Glutamatergic neuron (in vitro differentiated cells): Measurements from ENCODE around the gene KRT36. TPM values are rescaled to one million over a fixed set of nuclear protein-coding genes. Genes with fewer than 3 reads are reported as not detected.

Experiments
- DNase-seq: peaks from one replicate; pipeline ENCODE4 v3.0.0; 2022
- H3K27ac Mint-ChIP-seq: one replicate; pipeline ENCODE4 v1.8.0; 2020; ENCODE audit warnings: mild to moderate bottlenecking, mixed read lengths, inconsistent platforms; ENCODE audit not compliant: unreplicated experiment
- H3K27me3 Mint-ChIP-seq: one replicate; pipeline ENCODE4 v1.8.0; 2020; ENCODE audit warnings: mild to moderate bottlenecking, moderate library complexity, mixed read lengths, inconsistent platforms; ENCODE audit not compliant: unreplicated experiment
- H3K36me3 Mint-ChIP-seq: one replicate; pipeline ENCODE4 v1.8.0; 2020; ENCODE audit warnings: mild to moderate bottlenecking, mixed read lengths, inconsistent platforms; ENCODE audit not compliant: unreplicated experiment
- H3K4me1 Mint-ChIP-seq: one replicate; pipeline ENCODE4 v1.8.0; 2020; ENCODE audit warnings: mild to moderate bottlenecking, low read depth, mixed read lengths, inconsistent platforms; ENCODE audit not compliant: unreplicated experiment
- H3K4me3 Mint-ChIP-seq: one replicate; pipeline ENCODE4 v1.8.0; 2020; ENCODE audit warnings: mild to moderate bottlenecking, mixed read lengths, inconsistent platforms; ENCODE audit not compliant: unreplicated experiment
- H3K9me3 Mint-ChIP-seq: one replicate; pipeline ENCODE4 v1.8.0; 2020; ENCODE audit warnings: mild to moderate bottlenecking, moderate library complexity, mixed read lengths, inconsistent platforms; ENCODE audit not compliant: unreplicated experiment
- total RNA-seq: library from RNA; stranded (reverse); fragmentation: NEBNext Ultra II Directional; extraction: Animal tissue kit (Norgen Biotek cat#: 25700); gene quantifications from one replicate; pipeline ENCODE4 v1.2.1, GENCODE V29; 2021; ENCODE audit not compliant: unreplicated experiment
- TF ChIP-seq, protein P1 (sequence below): fragments of 200-600 bp; sonication (generic); IDR thresholded peaks from one replicate; pipeline ENCODE4 v1.5.0; 2021; ENCODE audit not compliant: partially characterized antibody, unreplicated experiment

The KRT36 gene
- total RNA-seq, 1 donor from 2014 or later: not detected

DNA sequence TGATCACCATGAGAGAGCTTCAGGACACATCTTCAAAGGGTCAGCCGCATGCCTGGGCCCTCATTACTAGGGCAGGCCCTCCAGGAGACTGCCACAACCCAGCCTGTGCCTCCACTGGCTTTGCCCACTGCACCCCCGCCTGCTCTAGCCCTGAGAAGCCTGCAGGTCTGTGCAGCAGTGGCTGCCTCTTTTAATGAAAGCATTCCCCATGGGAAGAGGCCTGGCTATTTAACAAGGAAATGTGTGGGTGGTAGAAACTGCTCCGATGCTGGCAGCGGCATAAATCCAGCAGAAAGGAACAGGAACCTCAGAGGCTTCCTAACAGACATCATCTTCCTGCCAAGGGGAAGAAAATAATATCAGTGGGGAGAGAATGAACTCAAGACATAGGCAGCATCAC lies 22.1 kb downstream of the KRT36 start:
- H3K27ac Mint-ChIP-seq: no peak overlapping the region
- no peaks in the 10 kb centered on the region for H3K27me3 Mint-ChIP-seq
- peaks cover 3% of the 10 kb centered on the region for H3K9me3 Mint-ChIP-seq
- H3K36me3 Mint-ChIP-seq: peaks cover 12% of the 10 kb centered on the region
- no peak for DNase-seq
- TF ChIP-seq, protein P1, sequence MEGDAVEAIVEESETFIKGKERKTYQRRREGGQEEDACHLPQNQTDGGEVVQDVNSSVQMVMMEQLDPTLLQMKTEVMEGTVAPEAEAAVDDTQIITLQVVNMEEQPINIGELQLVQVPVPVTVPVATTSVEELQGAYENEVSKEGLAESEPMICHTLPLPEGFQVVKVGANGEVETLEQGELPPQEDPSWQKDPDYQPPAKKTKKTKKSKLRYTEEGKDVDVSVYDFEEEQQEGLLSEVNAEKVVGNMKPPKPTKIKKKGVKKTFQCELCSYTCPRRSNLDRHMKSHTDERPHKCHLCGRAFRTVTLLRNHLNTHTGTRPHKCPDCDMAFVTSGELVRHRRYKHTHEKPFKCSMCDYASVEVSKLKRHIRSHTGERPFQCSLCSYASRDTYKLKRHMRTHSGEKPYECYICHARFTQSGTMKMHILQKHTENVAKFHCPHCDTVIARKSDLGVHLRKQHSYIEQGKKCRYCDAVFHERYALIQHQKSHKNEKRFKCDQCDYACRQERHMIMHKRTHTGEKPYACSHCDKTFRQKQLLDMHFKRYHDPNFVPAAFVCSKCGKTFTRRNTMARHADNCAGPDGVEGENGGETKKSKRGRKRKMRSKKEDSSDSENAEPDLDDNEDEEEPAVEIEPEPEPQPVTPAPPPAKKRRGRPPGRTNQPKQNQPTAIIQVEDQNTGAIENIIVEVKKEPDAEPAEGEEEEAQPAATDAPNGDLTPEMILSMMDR: no peak
- H3K4me1 Mint-ChIP-seq: no peaks in the 10 kb centered on the region
- no peak overlapping the region for H3K4me3 Mint-ChIP-seq

DNA sequence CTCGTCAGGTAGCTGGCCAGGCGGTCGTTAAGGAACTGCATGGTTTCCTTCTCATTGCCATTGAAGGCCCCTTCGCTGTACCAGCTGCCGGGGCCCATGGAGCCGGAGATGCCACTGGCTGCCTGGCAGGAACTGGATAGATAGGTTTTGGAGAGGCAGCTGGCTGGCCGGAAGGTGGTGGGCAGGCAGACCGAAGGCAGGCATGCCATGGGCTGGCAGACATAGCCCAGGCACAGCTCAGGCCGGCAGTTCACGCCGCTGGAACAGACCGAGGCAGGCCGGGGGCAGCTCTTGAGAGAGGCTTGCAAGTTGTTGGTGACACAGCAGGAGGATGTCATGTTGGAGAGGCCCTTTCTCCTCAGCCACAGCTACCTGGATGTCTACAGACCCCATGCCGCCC lies 22.7 kb downstream of the KRT36 start, which contains the start of gene KRT32:
KRT32 (minus strand) TSS at position 399 of the 400 bp plus-strand sequence; CDS start at position 338, 61 bp downstream.
- no peaks in the 10 kb centered on the region for H3K4me1 Mint-ChIP-seq
- peaks cover 3% of the 10 kb centered on the region for H3K9me3 Mint-ChIP-seq
- H3K36me3 Mint-ChIP-seq: peaks cover 11% of the 10 kb centered on the region
- TF ChIP-seq, protein P1: no peak
- H3K27ac Mint-ChIP-seq: no peak within 1 kb of the TSS
- DNase-seq: no peak
- H3K4me3 Mint-ChIP-seq: no peak within 1 kb of the TSS
- H3K27me3 Mint-ChIP-seq: no peaks in the 10 kb centered on the region

DNA sequence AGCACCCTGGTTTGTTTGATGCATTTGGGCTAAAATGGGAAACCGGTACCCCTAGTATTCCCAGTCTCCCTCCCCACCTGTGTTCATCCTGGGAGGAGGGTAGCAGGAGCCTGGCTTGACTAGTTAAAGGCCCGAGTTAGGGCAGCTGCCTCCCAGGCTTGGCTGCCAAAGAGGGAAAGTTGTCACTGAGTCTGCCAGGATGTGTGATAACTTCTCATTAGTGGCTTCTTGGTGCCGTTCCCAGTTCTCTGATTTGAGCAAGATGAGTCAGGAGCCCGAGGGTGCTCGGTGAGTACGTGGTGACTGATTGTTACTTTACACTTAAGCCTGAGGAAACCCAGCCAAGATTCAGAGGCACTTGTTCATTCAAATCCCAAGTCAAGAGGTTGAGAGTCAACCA lies 25.0 kb downstream of the KRT36 start:
- Mint-ChIP-seq H3K36me3 (no peaks in the 10 kb centered on the region), H3K9me3 (peaks cover 3% of the 10 kb centered on the region), H3K27ac (no peak overlapping the region), H3K27me3 (no peaks in the 10 kb centered on the region), H3K4me1 (no peaks in the 10 kb centered on the region), H3K4me3 (no peak overlapping the region)
- TF ChIP-seq, protein P1: no peak
- DNase-seq: no peak

DNA sequence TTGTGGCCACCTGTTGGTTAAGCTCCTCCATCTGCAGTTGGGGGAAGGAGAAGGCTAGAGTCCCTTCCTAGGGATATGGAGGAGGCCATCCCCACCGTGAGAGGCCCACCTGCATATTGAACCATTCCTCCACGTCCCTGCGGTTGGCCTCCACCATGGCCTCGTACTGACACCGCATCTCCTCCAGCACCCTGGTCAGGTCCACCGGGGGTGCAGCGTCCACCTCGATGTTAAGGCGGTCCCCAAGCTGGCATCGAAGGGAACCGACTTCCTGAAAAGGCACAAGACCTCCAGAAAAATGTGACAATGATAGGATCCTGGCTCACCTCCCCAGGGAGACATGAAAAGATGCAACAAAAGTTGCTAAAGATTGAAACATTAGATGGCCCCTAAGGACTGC lies 25.5 kb downstream of the KRT36 start:
- Mint-ChIP-seq H3K4me1 (no peaks in the 10 kb centered on the region), H3K9me3 (peaks cover 3% of the 10 kb centered on the region), H3K4me3 (no peak overlapping the region), H3K27me3 (no peaks in the 10 kb centered on the region), H3K27ac (no peak overlapping the region), H3K36me3 (no peaks in the 10 kb centered on the region)
- TF ChIP-seq, protein P1: no peak
- no peak for DNase-seq

DNA sequence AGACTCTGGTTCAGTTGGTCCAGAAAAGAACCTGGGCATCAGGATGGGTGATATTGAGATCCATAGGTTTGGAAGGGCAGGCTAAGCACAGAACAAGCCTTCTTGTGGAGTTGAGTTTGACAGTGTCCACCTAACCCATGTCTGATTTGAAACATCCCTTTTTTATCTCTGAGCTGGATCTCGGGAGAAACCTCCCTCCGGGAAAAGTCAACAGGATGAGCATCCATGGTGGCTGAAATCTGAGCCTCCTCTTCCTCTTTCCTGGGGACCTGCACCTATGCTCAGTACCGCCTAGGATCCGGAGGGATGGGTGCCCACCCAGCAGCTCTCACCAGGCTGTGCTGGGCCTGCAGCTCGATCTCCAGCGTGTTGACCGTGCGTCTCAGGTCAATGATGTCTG lies 26.0 kb downstream of the KRT36 start:
- no peaks in the 10 kb centered on the region for H3K4me1 Mint-ChIP-seq
- peaks cover 3% of the 10 kb centered on the region for H3K9me3 Mint-ChIP-seq
- no peak for DNase-seq
- TF ChIP-seq, protein P1: no peak
- H3K27me3 Mint-ChIP-seq: no peaks in the 10 kb centered on the region
- no peak overlapping the region for H3K4me3 Mint-ChIP-seq
- no peak overlapping the region for H3K27ac Mint-ChIP-seq
- H3K36me3 Mint-ChIP-seq: no peaks in the 10 kb centered on the region
